HepG2 (cell line): ENCODE measurements around the gene UBE2M. TPM values are rescaled to one million over a fixed set of nuclear protein-coding genes. Genes with fewer than 3 reads are reported as not detected.

Experiments used
- FOXK1 ChIP-seq: sonication (generic); formaldehyde crosslinking; IDR thresholded peaks from 2 replicates; pipeline ENCODE4 v1.4.0; 2020; ENCODE audit warnings: low read depth, missing genetic modification reagents, borderline replicate concordance
- KDM1A ChIP-seq: IDR thresholded peaks from 2 replicates; pipeline ENCODE4 v1.6.1; 2016; ENCODE audit warnings: missing compliant biosample characterization
- NCOA1 ChIP-seq: sonication (generic); formaldehyde crosslinking; IDR thresholded peaks from 2 replicates; pipeline ENCODE4 v1.9.0; 2021; ENCODE audit warnings: missing genetic modification reagents
- PHF20 ChIP-seq: sonication (generic); formaldehyde crosslinking; IDR thresholded peaks from 2 replicates; pipeline ENCODE4 v1.5.0; 2020; ENCODE audit warnings: mild to moderate bottlenecking, missing genetic modification reagents
- SIN3A ChIP-seq: IDR thresholded peaks from 2 replicates; pipeline ENCODE4 v1.6.1; 2011; ENCODE audit warnings: low read depth, mild to moderate bottlenecking, control low read depth, low read length, borderline replicate concordance
- SP4 ChIP-seq: sonication (generic); formaldehyde crosslinking; IDR thresholded peaks from 2 replicates; pipeline ENCODE4 v1.8.1; 2023; ENCODE audit warnings: mild to moderate bottlenecking, missing genetic modification reagents
- YY1 ChIP-seq: IDR thresholded peaks from 2 replicates; pipeline ENCODE4 v1.6.1; 2011; ENCODE audit warnings: low read length, low read depth, moderate library complexity, mild to moderate bottlenecking; ENCODE audit not compliant: insufficient read depth, insufficient replicate concordance
- ZMAT3 ChIP-seq: sonication (generic); formaldehyde crosslinking; conservative IDR thresholded peaks from 2 replicates; pipeline ENCODE4 v1.7.0; 2021; ENCODE audit warnings: missing genetic modification reagents
- ZNF121 ChIP-seq: sonication (generic); formaldehyde crosslinking; IDR thresholded peaks from 2 replicates; pipeline ENCODE4 v1.5.0; 2020; ENCODE audit warnings: mild to moderate bottlenecking, missing genetic modification reagents
- ZNF253 ChIP-seq: sonication (generic); formaldehyde crosslinking; IDR thresholded peaks from 2 replicates; pipeline ENCODE4 v1.8.0; 2022; ENCODE audit warnings: mild to moderate bottlenecking, missing genetic modification reagents, borderline replicate concordance
- ZNF383 ChIP-seq: sonication (generic); formaldehyde crosslinking; IDR thresholded peaks from 2 replicates; pipeline ENCODE4 v1.4.0; 2020; ENCODE audit warnings: missing genetic modification reagents, mild to moderate bottlenecking, borderline replicate concordance
- ZNF607 ChIP-seq: sonication (generic); formaldehyde crosslinking; IDR thresholded peaks from 2 replicates; pipeline ENCODE4 v1.5.1; 2020; ENCODE audit warnings: missing genetic modification reagents, mild to moderate bottlenecking, borderline replicate concordance
- ZNF761 ChIP-seq: sonication (generic); formaldehyde crosslinking; conservative IDR thresholded peaks from 2 replicates; pipeline ENCODE4 v1.4.0; 2020; ENCODE audit warnings: mild to moderate bottlenecking, missing genetic modification reagents
- ZNF772 ChIP-seq: sonication (generic); formaldehyde crosslinking; IDR thresholded peaks from 2 replicates; pipeline ENCODE4 v1.5.0; 2020; ENCODE audit warnings: mild to moderate bottlenecking, missing genetic modification reagents
- ZNF788 ChIP-seq: sonication (generic); formaldehyde crosslinking; IDR thresholded peaks from 2 replicates; pipeline ENCODE4 v1.5.0; 2020; ENCODE audit warnings: mild to moderate bottlenecking, missing genetic modification reagents, borderline replicate concordance
- ZNF850 ChIP-seq: sonication (generic); formaldehyde crosslinking; conservative IDR thresholded peaks from 2 replicates; pipeline ENCODE4 v1.9.0; 2021; ENCODE audit warnings: mild to moderate bottlenecking, missing genetic modification reagents
- ZZZ3 ChIP-seq: sonication (generic); formaldehyde crosslinking; IDR thresholded peaks from 2 replicates; pipeline ENCODE4 v1.4.0; 2020; ENCODE audit warnings: missing genetic modification reagents, mild to moderate bottlenecking, borderline replicate concordance
- polyA plus RNA-seq, 8 experiments: library from polyadenylated mRNA; depleted of rRNA in 3 of 8; stranded (reverse) in 7 of 8; unstranded in 1 of 8; fragments of >200 nt; fragmentation: Illumina TruSeq in 4 of 8; extraction: Trizol in 4 of 8; gene quantifications; 2 replicates each; pipeline versions ENCODE4 v1.2.1 to v1.2.3, GENCODE V29; 2011 to 2016; ENCODE audit warnings: low read depth in 4 of 8, missing spikeins in 1 of 8, mixed read lengths in 1 of 8; ENCODE audit not compliant: insufficient read depth in 1 of 8
- total RNA-seq, 5 experiments: library from RNA; depleted of rRNA; stranded (reverse); fragments of >200 nt; fragmentation: Illumina TruSeq; extraction: Trizol; gene quantifications; 2 replicates each; pipeline ENCODE4 v1.2.3, GENCODE V29; 2016; ENCODE audit warnings: low read depth in 1 of 5
- TF ChIP-seq, protein P1 (sequence below): sonication (generic); formaldehyde crosslinking; IDR thresholded peaks from 2 replicates; pipeline ENCODE4 v1.4.0; 2020; ENCODE audit warnings: missing genetic modification reagents, mild to moderate bottlenecking, borderline replicate concordance
- TF ChIP-seq, protein P2 (sequence below): IDR thresholded peaks from 2 replicates; pipeline ENCODE4 v1.4.0; 2020; ENCODE audit warnings: mild to moderate bottlenecking, missing genetic modification reagents
- TF ChIP-seq, protein P3 (sequence below): sonication (generic); formaldehyde crosslinking; IDR thresholded peaks from 2 replicates; pipeline ENCODE4 v1.5.0; 2020; ENCODE audit warnings: missing genetic modification reagents, mild to moderate bottlenecking, borderline replicate concordance

Gene UBE2M
- total and polyA plus RNA-seq, 2 of the 13 experiments (the other 11 are each of a cell fraction or from before 2014, with no cell fraction given): 36.2 to 50.3 TPM

DNA sequence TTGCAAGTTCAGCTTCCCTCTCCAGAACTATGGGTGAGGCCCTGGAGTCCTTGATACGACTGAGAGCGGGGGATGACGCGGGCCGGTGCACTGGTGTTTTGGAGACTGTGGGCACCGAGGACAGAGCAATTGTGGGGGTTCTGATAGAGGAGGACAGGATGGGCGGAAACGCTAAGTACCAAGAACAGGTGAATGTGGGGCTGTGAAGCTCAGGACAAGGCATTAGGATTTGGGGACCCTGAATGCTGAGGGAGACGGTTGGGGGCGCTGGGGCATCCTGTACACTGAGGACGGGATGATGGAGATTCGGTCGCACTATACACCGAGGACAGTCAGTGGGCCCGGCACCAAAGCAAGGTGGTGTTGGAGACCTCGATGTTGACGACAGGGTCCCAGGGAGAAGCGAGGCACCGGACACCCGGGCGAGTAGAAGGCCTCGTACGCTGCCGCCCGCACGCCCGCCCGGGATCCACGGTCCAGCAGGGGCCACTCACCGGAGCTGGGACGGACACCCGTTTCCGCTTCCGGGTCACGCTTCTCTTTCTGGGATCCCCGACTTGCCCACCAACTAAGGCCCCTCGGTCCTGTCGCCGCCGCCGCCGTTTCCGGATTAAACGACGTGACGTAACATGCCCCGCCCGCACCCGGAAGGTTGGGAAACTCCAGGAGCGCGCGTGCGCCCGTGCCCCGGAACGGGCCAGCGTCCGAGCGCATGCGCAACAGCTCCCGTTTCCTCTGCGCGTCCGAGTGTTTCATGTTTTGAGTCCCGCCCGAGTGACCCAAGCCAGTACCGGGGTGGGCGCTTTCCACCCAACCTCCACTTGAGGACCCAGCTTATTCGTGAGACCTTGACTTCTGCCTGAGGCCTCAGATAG is 3.7 kb downstream of the UBE2M start, which contains the start of gene CHMP2A (continued):
- TF ChIP-seq, protein P1, sequence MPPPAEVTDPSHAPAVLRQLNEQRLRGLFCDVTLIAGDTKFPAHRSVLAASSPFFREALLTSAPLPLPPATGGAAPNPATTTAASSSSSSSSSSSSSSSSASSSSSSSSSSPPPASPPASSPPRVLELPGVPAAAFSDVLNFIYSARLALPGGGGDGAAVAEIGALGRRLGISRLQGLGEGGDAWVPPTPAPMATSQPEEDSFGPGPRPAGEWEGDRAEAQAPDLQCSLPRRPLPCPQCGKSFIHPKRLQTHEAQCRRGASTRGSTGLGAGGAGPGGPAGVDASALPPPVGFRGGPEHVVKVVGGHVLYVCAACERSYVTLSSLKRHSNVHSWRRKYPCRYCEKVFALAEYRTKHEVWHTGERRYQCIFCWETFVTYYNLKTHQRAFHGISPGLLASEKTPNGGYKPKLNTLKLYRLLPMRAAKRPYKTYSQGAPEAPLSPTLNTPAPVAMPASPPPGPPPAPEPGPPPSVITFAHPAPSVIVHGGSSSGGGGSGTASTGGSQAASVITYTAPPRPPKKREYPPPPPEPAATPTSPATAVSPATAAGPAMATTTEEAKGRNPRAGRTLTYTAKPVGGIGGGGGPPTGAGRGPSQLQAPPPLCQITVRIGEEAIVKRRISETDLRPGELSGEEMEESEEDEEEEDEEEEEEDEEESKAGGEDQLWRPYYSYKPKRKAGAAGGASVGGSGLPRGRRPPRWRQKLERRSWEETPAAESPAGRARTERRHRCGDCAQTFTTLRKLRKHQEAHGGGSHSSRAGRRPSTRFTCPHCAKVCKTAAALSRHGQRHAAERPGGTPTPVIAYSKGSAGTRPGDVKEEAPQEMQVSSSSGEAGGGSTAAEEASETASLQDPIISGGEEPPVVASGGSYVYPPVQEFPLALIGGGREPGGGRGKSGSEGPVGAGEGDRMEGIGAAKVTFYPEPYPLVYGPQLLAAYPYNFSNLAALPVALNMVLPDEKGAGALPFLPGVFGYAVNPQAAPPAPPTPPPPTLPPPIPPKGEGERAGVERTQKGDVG: no peak
- TF ChIP-seq, protein P2, sequence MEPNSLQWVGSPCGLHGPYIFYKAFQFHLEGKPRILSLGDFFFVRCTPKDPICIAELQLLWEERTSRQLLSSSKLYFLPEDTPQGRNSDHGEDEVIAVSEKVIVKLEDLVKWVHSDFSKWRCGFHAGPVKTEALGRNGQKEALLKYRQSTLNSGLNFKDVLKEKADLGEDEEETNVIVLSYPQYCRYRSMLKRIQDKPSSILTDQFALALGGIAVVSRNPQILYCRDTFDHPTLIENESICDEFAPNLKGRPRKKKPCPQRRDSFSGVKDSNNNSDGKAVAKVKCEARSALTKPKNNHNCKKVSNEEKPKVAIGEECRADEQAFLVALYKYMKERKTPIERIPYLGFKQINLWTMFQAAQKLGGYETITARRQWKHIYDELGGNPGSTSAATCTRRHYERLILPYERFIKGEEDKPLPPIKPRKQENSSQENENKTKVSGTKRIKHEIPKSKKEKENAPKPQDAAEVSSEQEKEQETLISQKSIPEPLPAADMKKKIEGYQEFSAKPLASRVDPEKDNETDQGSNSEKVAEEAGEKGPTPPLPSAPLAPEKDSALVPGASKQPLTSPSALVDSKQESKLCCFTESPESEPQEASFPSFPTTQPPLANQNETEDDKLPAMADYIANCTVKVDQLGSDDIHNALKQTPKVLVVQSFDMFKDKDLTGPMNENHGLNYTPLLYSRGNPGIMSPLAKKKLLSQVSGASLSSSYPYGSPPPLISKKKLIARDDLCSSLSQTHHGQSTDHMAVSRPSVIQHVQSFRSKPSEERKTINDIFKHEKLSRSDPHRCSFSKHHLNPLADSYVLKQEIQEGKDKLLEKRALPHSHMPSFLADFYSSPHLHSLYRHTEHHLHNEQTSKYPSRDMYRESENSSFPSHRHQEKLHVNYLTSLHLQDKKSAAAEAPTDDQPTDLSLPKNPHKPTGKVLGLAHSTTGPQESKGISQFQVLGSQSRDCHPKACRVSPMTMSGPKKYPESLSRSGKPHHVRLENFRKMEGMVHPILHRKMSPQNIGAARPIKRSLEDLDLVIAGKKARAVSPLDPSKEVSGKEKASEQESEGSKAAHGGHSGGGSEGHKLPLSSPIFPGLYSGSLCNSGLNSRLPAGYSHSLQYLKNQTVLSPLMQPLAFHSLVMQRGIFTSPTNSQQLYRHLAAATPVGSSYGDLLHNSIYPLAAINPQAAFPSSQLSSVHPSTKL (CRISPR knock-in tag): no peak
- peak; percentile 77; the same call in 1 of the 2 replicates for TF ChIP-seq SIN3A
- no peak for TF ChIP-seq ZNF761
- TF ChIP-seq SP4 (CRISPR knock-in tag): peak; percentile 68; the same call in 1 of the 2 replicates
- no peak for TF ChIP-seq ZNF121 (CRISPR knock-in tag)
- TF ChIP-seq PHF20 (CRISPR knock-in tag): peak; percentile 86
- TF ChIP-seq, protein P3, sequence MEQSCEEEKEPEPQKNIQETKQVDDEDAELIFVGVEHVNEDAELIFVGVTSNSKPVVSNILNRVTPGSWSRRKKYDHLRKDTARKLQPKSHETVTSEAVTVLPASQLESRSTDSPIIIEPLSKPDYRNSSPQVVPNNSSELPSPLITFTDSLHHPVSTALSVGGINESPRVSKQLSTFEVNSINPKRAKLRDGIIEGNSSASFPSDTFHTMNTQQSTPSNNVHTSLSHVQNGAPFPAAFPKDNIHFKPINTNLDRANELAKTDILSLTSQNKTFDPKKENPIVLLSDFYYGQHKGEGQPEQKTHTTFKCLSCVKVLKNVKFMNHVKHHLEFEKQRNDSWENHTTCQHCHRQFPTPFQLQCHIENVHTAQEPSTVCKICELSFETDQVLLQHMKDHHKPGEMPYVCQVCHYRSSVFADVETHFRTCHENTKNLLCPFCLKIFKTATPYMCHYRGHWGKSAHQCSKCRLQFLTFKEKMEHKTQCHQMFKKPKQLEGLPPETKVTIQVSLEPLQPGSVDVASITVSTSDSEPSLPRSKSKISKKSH (CRISPR knock-in tag): 0 out of 2 replicates have a peak, but pooled peaks have one; percentile 8
- peak; percentile 77; the same call in 1 of the 2 replicates for TF ChIP-seq ZNF607 (CRISPR knock-in tag)
- TF ChIP-seq ZNF772 (CRISPR knock-in tag): no peak
- TF ChIP-seq YY1: peak; percentile 63
- no peak for TF ChIP-seq ZMAT3 (CRISPR knock-in tag)
- no peak for TF ChIP-seq NCOA1 (CRISPR knock-in tag)
- TF ChIP-seq KDM1A (CRISPR knock-in tag): no peak
- no peak for TF ChIP-seq ZNF383
- no peak for TF ChIP-seq FOXK1 (CRISPR knock-in tag)
- no peak for TF ChIP-seq ZNF253 (CRISPR knock-in tag)
- 0 out of 2 replicates have a peak, but pooled peaks have one; percentile 39 for TF ChIP-seq ZZZ3
- no peak for TF ChIP-seq ZNF850 (CRISPR knock-in tag)
- peak; percentile 42; the same call in 1 of the 2 replicates for TF ChIP-seq ZNF788 (CRISPR knock-in tag)
